Kidney (tissue), 14 donors: ENCODE data around the gene N4BP3. TPM values are rescaled to one million over a fixed set of nuclear protein-coding genes. Genes with fewer than 3 reads are reported as not detected.
A peak's percentile ranks its signal among the peaks of the same experiment; 100 is the strongest.

Experiments used
- DNase-seq, 5 donors: peaks; one replicate each; pipeline ENCODE4 v3.0.0-alpha.2; 2013 to 2020
- FAIRE-seq: peaks from 2 replicates; lab custom pipeline; 2012; peaks lifted over from hg19 to GRCh38; lab: Jason Lieb, UNC
- H3K27ac ChIP-seq, 2 donors: one replicate each; pipeline ENCODE4 v1.7.0; 2013; ENCODE audit warnings: low read depth in 2 of 2, low read length in 2 of 2, inconsistent platforms in 1 of 2
- H3K27me3 ChIP-seq: one replicate; pipeline ENCODE4 v1.7.1; 2013; ENCODE audit warnings: low read length, inconsistent platforms; ENCODE audit not compliant: control insufficient read depth, insufficient read depth
- H3K36me3 ChIP-seq, 3 donors: one replicate each; pipeline versions ENCODE4 v1.7.0 to v1.7.1; 2013; ENCODE audit warnings: low read length in 3 of 3, control low read depth in 1 of 3, inconsistent platforms in 1 of 3; ENCODE audit not compliant: insufficient read depth in 3 of 3, control insufficient read depth in 2 of 3
- H3K4me1 ChIP-seq, 3 donors: one replicate each; pipeline versions ENCODE4 v1.7.0 to v1.7.1; 2013; ENCODE audit warnings: low read length in 3 of 3, inconsistent platforms in 1 of 3, low read depth in 1 of 3; ENCODE audit not compliant: control insufficient read depth in 2 of 3, insufficient read depth in 2 of 3
- H3K4me3 ChIP-seq, 3 donors: one replicate each; pipeline versions ENCODE4 v1.7.0 to v1.8.1; 2013; ENCODE audit warnings: low read length in 3 of 3, control low read depth in 1 of 3, inconsistent platforms in 1 of 3
- H3K9ac ChIP-seq, 3 donors: one replicate each; pipeline versions ENCODE4 v1.7.0 to v1.7.1; 2013; ENCODE audit warnings: low read length in 3 of 3, control low read depth in 1 of 3, inconsistent platforms in 1 of 3
- H3K9me3 ChIP-seq, 3 donors: one replicate each; pipeline versions ENCODE4 v1.7.0 to v1.7.1; 2013; ENCODE audit warnings: low read length in 3 of 3, control low read depth in 1 of 3, inconsistent platforms in 1 of 3; ENCODE audit not compliant: control insufficient read depth in 2 of 3, insufficient read depth in 1 of 3
- intact Hi-C: fragments of 100-400 bp; cut with DNase I; formaldehyde crosslinking; loops from one replicate; pipeline ENCODE4 v1.11.1; 2022
- polyA plus RNA-seq: library from polyadenylated mRNA; stranded (reverse); fragments of 350-450 nt; fragmentation: Illumina TruSeq; extraction: RNeasy Lipid Tissue Mini Kit (QIAGEN cat#74804); gene quantifications from one replicate; pipeline ENCODE4 v1.2.3, GENCODE V29; 2014; ENCODE audit warnings: low read depth, low replicate concordance; ENCODE audit not compliant: insufficient read depth
- total RNA-seq: library from RNA; stranded (reverse); fragmentation: NEBNext Ultra II Directional; extraction: Animal tissue kit (Norgen Biotek cat#: 25700); gene quantifications from one replicate; pipeline ENCODE4 v1.2.1, GENCODE V29; 2021
- TF ChIP-seq, protein P1 (sequence below): IDR thresholded peaks from 3 replicates; pipeline ENCODE4 v1.5.1; 2012; ENCODE audit warnings: mild to moderate bottlenecking, moderate library complexity, borderline replicate concordance; ENCODE audit not compliant: insufficient read depth; ENCODE audit errors: extremely low read depth
- donor health status: control.
- donor health status: control.
- donor health status: control.
- donor health status: control.
- donor health status: control.
- donor health status: DM: yes; HTN: yes; CAD: no.
- donor health status: Normal renal cell carcinoma (clear cell type).

The N4BP3 gene
- total and polyA plus RNA-seq, 2 donors from 2014 or later: 2.4 to 5.6 TPM

GRCh38 chr5:178069909-178070308, 43.4 kb upstream of the N4BP3 start:
- Histone ChIP-seq H3K9ac (no peak overlapping the region), H3K36me3 (no peaks in the 10 kb centered on the region), H3K27me3 (no peaks in the 10 kb centered on the region), H3K27ac (no peak overlapping the region), H3K9me3 (no peaks in the 10 kb centered on the region), H3K4me3 (no peak overlapping the region), H3K4me1 (no peaks in the 10 kb centered on the region)
- intact Hi-C loops: no loop called here
- peak in 1 of 5 donors; percentile 11 for DNase-seq
- FAIRE-seq: no peak
- TF ChIP-seq, protein P1, sequence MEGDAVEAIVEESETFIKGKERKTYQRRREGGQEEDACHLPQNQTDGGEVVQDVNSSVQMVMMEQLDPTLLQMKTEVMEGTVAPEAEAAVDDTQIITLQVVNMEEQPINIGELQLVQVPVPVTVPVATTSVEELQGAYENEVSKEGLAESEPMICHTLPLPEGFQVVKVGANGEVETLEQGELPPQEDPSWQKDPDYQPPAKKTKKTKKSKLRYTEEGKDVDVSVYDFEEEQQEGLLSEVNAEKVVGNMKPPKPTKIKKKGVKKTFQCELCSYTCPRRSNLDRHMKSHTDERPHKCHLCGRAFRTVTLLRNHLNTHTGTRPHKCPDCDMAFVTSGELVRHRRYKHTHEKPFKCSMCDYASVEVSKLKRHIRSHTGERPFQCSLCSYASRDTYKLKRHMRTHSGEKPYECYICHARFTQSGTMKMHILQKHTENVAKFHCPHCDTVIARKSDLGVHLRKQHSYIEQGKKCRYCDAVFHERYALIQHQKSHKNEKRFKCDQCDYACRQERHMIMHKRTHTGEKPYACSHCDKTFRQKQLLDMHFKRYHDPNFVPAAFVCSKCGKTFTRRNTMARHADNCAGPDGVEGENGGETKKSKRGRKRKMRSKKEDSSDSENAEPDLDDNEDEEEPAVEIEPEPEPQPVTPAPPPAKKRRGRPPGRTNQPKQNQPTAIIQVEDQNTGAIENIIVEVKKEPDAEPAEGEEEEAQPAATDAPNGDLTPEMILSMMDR: no peak

DNA sequence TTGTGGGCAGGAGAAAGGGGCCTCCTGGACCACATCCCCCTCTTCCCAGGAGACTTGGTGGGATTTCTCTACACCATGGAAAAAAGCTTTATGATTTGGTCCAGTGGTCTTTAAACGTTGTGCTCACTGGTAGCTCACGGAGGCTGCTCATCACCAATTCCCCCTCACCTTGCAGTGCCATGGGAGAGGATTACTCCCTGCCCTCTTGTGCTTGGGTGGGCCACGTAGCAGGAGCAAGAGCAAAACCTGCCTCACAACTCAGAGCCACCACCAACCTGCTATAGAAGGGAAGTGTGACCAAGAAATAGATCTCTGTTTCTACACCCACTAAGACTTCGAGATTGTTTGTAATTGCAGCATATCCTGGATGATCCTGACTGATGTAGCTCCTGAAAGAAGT, 42.2 kb upstream of the N4BP3 start:
- H3K27ac ChIP-seq: no peak overlapping the region
- H3K36me3 ChIP-seq: no peaks in the 10 kb centered on the region
- H3K9me3 ChIP-seq: no peaks in the 10 kb centered on the region
- DNase-seq (no peak), FAIRE-seq (no peak)
- H3K9ac ChIP-seq: no peak overlapping the region
- intact Hi-C loops: no loop called here
- H3K4me1 ChIP-seq: peaks cover 0 to 2% (median 0%) of the 10 kb centered on the region in 3 donors
- TF ChIP-seq, protein P1: no peak
- no peaks in the 10 kb centered on the region for H3K27me3 ChIP-seq
- H3K4me3 ChIP-seq: no peak overlapping the region

DNA sequence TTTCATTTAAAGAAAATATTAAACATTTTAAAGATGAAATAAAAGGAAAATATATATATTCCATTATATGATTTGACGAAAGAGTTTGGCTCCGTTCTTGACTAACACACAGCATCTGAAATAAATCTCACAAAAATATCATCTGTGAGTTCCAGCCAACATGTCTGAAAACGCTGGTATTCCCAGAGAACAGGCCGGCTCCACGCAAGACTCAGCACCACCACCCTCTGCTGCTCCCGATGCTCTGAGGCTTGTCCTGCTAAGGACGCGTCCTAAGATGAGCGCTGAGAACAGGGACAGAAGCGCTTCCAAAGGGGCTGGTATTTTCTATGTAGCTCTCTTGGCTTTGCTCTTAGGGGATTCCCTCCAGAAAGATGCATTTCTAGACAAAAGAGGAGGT, 40.6 kb upstream of the N4BP3 start:
- Histone ChIP-seq H3K9ac (no peak overlapping the region), H3K27me3 (no peaks in the 10 kb centered on the region), H3K4me1 (peaks cover 0 to 2% (median 0%) of the 10 kb centered on the region in 3 donors), H3K36me3 (no peaks in the 10 kb centered on the region), H3K4me3 (no peak overlapping the region), H3K27ac (no peak overlapping the region), H3K9me3 (no peaks in the 10 kb centered on the region)
- intact Hi-C loops: no loop called here
- TF ChIP-seq, protein P1: no peak
- DNase-seq: no peak
- FAIRE-seq: no peak
